Uterus (tissue), 2 donors: ENCODE measurements around the gene SIRT2.

Source experiments
- POLR2A ChIP-seq, 2 donors: fragments of 450-650 bp; IDR thresholded peaks; one replicate each; pipeline ENCODE4 v1.6.1; 2016; ENCODE audit warnings: antibody characterized with exemption in 2 of 2, mild to moderate bottlenecking in 1 of 2, moderate library complexity in 1 of 2
- TF ChIP-seq, protein P1 (sequence below), 4 experiments: fragments of 200-600 bp in 2 of 4; fragments of 450-650 bp in 2 of 4; sonication (generic) in 2 of 4; IDR thresholded peaks; one replicate each; pipeline ENCODE4 v1.5.1; 2016 to 2019; ENCODE audit warnings: antibody characterized with exemption in 4 of 4, mild to moderate bottlenecking in 2 of 4, moderate library complexity in 1 of 4

DNA sequence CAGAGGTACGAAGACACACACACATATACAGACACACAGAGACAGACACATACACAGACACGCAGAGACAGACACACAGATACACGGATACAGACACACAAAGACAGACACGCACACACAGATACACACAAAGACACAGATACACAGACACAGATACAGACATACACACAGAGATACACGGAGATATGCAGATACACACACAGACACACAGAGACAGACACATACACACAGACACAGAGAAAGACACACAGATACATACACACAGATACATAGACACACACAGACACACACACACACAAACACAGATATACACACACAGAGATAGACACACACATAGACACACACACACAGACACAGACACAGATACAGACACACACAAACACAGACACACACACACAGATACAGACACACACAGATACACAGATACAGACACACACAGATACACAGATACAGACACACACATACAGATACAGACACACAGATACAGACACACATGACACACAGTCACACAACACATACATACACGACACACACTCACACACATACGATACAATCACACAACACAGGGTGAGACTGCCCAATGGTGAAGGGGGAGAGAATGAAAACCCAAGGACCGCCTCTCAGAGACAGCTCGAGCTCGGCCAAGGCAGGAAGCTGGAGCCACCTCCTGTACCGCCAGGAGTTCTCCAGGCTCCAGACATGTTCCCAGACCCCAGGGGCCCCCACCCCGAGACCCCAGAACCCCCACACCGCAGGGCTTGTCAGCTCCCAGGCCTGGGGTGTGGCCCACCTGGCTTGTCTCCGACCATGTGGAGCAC is 21.4 kb upstream of the SIRT2 start:
- TF ChIP-seq, protein P1, sequence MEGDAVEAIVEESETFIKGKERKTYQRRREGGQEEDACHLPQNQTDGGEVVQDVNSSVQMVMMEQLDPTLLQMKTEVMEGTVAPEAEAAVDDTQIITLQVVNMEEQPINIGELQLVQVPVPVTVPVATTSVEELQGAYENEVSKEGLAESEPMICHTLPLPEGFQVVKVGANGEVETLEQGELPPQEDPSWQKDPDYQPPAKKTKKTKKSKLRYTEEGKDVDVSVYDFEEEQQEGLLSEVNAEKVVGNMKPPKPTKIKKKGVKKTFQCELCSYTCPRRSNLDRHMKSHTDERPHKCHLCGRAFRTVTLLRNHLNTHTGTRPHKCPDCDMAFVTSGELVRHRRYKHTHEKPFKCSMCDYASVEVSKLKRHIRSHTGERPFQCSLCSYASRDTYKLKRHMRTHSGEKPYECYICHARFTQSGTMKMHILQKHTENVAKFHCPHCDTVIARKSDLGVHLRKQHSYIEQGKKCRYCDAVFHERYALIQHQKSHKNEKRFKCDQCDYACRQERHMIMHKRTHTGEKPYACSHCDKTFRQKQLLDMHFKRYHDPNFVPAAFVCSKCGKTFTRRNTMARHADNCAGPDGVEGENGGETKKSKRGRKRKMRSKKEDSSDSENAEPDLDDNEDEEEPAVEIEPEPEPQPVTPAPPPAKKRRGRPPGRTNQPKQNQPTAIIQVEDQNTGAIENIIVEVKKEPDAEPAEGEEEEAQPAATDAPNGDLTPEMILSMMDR (IDR thresholded peaks at IDR 0.05): no peak
- TF ChIP-seq POLR2A (IDR thresholded peaks at IDR 0.05): no peak
